Stimulated activated CD8-positive, alpha-beta memory T cell treated with anti-CD3 and anti-CD28 coated beads, Interleukin-4, amount 100 ng/mL, for 1 hour (primary cell): ENCODE measurements around the gene C2orf15.
"Not testable (repeated sequence)": the region's sequence is repeated elsewhere in the genome, so short reads cannot be mapped to it uniquely, and the experiment has no call there.

Source experiments
- DNase-seq, 2 donors: peaks; one replicate each; pipeline ENCODE4 v3.0.0-alpha.2; 2020; ENCODE audit warnings: low read depth in 2 of 2, low spot score in 1 of 2

The C2orf15 gene, protein sequence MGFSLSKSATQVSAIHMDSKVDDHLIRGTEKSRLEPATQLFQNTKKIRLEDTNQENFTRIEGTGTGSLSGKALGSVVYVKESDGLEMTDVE

DNA sequence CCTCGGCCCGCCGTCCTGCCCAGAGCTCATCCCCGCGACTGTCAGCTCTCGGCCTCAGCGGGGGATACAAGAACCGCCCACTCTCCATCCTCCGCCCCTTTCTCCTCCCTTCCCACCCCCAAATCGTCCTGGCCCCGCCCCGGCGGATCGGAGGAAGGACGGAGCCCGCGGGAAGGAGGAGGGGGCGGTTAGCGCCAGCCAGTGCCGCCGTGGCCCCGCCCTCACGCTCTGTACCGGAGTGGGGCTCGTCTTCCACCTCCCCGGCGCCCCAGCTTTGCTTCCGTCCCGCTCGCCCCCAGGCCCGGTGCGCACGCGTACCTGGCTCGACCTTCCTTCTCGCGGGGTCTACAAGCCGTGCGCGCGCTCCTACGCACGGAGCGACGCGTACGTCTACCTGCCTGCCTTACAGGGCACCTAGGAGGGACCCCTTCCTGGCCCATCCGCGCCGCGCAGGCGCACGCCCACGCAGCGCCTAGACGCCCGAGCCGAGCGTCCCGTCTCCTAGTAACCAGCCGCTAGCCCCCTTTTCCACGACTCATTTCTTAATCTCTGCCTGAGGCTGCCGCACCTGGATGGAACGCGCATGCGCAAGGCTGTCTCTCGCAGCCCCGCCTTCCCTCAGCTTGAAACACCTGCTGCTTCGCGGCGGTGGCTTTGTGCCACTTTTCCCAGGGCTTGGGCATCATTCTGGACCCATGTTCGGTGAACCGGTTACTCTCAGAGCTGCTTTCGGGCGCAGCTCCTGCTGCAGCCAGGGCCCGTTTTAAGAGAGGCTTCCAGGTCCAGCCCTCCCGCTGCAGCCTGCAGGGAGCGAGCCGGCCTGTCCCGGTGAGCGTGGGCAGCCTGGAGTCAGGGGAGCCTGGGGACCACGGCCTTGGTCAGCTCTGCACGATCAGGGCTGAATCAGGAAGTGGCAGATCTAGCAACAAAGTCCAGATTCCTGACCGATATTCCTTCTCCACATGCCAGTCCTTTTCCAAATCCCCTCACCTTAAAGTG lies at the start of gene C2orf15:
C2orf15 (plus strand) TSS at position 598 of the 999 bp plus-strand sequence. CDS start 8,852 bp downstream, outside the sequence.
- peak; percentile 94 for DNase-seq

DNA sequence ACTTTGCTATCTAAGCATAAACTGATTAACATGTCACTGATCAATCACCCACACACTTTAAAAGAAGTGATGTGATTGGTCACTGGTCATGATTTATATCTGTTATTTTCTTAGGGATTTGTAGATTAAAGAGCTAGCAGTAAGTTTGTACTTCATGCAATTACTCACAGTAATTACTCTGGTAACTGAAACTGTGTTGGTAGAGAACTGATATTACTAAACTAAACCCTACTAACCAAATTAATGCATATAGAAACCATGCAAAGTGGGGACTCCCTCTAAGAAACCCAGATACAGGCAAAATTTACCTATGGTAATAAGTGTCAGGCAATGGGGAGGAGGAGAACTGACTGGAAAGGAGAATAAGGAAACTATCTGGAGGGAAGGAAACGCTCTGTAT lies 44.8 kb upstream of the C2orf15 start:
- no peak for DNase-seq

DNA sequence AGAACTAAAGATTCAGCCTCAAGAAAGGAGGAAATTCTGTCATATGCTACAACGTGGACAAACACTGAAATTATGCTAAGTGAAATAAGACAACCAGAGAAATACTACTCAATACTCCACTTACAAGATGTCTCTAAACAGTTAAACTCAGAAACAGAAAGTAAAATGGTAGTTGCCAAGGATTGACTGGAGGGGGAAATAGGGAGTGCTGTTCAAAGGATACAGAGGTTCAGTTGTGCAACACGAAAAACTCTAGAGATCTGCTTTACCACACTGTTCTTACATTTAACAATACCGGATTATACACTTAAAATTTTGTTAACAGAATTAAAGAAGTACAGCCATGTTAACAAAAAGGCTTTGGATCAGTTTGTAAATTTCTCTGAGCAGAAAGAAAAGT lies 39.8 kb upstream of the C2orf15 start:
- no peak for DNase-seq

DNA sequence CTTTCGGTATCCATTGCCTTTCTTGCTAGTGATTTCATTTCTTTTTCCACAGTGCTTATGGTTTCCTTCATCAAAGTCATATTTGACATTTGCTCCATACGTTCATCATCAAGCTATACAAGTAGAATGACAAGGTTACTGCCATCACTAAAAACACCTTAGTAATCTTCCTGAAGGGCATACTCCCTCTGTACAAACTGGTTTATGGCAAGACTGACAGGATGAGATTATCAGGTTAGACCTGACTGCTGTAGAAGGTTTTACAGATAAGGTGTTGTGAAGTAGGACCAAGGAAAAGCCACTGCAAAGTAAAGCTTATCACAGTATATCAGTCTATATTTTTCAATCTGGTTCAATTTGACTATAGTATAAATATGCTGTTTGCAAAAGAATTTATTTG lies 37.5 kb upstream of the C2orf15 start:
- DNase-seq: no peak

DNA sequence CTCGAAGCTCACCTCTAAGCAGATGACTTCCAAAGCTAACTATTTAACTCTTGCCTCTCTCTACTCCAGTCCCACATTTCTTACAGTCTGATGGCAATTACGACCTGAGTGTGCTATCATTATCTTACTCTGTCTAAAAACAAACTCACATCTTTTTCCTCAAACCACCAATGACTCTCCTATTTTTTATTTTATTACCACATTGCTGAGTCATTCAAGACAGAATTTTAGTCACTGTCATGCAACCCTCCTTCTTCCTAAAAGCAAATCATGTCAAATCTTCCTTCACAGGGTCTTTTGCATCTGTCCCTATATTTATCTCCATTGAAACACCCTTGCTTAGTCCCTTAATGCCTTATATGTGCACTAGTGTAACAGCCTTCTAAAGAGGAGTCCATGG lies 34.6 kb upstream of the C2orf15 start:
- no peak for DNase-seq

DNA sequence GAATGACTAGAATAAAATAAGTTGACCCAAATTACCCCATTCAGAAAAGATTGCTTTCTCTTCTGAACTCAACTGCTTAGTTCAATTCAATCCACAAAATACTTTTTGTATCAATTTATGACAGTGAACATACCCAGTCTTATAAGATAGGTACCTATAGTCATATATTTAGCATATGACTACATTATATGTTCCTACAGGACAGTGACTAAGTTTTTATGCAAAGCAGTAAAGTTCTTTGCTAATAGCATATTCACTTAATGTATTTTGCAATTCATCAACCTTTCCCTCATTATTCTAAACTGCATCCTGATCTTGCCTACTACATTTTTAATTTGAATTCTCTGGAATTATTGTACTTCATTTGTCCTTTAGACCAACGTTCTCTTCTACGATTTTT lies 30.3 kb upstream of the C2orf15 start:
- DNase-seq: no peak

DNA sequence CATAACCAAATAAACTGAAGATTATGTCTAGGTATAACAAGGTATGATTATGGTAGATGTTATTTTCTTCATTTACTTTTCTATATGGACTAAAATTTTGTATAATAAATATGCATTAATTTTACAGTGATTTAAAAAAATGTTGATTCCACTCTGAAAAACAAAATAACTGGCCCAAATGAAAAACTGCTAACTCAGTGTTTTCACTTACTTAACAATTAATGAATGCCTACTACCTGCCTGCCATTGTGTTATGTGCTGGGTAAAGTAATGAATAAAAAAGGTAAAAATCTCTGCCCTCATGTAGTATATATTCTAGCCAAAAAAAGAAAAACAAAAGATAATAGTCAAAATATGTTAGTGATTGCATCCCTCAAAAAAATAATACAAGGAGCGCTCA lies 29.6 kb upstream of the C2orf15 start:
- no peak for DNase-seq

DNA sequence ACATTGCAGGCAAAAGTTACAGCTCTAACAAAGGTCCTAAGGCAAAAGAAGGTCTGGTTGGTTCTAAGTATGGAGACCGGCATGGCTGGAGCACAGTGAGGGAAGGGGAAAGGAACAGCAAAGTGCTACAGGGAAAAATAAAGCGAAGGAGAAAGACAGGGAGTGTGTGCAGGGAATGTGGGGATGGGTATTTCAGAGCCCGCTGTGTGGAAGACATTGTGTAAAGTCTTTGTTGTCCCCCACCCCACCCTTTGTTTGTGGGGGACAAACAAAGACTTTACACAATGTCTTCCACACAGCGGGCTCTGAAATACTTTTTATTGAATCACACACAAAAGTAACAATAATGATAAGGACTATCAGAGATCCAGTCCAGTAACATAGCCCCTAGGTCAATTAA lies 28.9 kb upstream of the C2orf15 start:
- no peak for DNase-seq

DNA sequence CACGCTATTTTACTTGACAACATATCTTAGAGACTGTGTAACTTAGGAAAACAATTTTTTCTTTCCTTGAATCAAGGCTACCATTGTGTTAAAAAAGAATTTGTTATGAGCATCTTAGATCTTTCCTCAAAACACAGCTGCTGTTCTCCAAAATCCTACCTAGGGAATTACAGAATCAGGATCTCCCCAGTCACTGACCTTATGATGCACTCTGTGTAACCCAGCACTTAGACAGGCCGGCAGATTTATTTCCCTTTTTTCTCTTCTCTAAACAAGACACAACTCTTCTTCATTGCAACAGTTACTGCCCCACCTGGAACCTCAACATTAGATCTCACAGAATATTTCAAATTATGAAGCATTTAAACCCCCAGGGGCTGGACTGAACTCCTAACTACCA lies 13.5 kb upstream of the C2orf15 start:
- no peak for DNase-seq

DNA sequence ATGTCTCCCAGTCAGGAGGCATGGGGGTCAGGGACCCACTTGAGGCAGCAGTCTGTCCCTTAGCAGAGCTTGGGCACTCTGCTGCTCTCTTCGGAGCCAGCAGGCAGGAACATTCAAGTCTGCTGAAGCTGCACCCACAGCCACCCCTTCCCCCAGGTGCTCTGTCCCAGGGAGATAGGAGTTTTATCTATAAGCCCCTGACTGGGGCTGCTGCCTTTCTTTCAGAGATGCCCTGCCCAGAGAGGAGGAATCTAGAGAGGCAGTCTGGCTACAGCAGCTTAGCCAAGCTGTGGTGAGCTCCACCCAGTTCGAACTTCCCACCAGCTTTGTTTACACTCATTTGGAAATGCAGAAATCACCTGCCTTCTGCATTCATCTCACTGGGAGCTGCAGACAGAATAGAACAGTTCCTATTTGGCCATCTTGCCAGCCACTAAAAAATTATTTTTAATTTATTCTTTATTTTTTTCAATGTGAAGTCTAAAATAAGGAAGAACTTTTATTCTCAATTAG lies 6.4 kb upstream of the C2orf15 start:
- DNase-seq: not testable (repeated sequence)

DNA sequence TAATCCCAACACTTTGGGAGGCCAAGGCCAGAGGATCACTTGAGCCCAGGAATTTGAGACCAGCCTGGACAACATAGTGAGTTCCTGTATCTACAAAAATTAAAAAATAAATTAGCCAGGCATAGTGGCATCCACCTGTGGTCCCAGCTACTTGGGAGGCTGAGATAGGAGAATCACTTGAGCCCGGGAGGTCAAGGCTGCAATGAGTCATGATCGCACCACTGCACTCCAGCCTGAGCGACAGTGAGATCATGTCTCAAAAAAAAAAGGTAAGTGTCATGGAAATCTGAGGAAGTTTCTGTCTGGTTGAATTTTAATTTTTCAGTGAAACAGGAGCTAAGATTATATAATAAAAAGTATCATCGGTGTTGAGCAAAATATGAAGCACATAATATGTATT lies 2.5 kb upstream of the C2orf15 start:
- no peak for DNase-seq

DNA sequence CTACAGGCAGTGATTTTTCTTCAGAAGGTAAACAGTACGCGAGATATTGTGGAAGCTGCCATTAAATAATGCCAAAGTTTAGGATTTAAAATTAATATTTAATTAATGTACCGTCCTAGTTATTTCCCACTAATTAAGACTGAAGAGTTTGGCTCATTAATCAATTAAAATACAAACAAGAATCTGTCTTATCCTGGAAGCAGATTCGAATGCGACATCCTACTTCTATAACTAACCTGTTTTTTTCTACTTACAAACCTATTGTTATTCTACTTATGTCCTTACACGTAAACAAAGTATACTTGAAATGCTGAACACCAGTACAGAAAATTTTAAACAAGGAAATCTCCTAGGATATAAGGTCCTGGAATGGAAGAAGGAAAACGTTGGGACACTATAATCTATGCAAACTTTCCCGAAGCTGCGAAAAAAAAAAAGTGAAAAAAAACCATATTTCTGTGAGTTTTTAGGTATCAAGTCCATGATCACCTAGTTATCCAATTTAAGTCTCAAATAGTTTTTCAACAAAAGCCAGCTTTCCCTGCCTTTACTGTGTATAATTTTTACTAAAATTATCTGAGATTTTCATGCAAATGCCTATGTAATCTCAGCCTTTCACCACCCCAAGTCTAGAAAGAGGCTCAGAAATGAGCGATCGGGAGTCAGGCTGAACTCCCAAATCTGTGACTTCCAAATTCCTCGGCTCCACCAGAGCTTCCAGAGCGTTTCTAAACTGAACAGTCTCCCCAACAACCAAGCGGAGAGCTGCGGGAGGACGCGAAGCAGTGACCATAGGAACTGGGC lies 1.2 kb upstream of the C2orf15 start:
- DNase-seq: no peak

DNA sequence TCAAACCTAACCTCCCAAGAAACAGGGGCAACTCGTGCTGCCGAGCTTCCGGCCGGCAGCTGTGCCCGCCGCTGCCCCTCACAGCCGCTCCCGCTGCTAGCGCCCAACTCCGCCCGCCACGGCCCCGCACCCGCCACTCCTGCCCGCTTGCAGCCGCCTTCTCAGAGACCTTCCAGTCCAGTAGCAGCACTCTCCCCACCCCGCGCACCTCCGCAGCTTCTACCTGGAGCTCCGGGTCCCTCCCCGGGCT lies 722 bp upstream of the C2orf15 start:
- no peak for DNase-seq

DNA sequence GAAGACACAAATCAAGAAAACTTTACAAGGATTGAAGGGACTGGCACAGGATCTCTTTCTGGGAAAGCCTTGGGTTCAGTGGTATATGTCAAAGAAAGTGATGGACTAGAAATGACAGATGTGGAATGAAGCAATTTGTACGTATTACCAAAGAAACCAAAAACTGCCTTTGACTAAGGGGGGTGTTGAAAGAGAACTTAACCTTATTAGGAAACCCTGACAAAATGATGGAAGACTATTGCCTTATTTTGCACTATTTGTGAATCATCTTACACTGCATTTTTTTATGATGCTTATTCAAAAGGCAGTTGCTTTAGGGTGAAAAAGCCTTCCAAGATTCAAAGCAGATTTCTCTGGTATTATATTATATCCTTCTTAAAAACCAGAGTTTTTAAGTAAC lies 9.2 kb downstream of the C2orf15 start:
- DNase-seq: no peak

DNA sequence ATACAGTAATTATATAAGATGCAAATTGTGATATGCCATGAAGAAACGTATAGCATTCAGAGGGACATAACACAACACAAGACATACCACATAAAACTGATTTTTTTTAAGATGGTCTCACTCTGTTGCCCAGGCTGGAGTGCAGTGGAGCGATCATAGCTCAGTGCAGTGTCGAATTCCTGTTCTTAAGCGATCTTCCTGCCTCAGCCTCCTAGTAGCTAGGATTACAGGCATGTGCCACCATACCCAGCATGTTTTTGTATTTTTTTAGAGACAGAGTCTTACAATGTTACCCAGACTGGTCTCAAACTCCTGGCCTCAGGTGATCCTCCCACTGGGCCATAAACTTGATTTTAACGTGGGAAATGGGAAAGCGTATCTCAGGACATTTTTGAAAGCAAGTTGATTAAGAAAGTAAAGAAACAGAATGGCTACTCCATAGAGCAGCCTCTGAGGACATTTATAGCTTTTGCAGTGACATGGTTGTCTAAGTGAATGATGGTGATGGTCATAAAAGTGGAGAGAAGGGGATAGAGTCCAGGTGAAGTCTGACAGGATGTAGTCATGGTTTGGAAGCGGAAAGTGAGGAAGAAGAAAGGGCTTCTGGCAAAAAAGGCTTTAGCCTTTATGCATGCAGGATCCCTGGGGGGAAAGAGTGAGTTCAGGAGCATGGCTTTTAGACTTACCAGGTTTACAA lies 10.8 kb downstream of the C2orf15 start:
- no peak for DNase-seq

DNA sequence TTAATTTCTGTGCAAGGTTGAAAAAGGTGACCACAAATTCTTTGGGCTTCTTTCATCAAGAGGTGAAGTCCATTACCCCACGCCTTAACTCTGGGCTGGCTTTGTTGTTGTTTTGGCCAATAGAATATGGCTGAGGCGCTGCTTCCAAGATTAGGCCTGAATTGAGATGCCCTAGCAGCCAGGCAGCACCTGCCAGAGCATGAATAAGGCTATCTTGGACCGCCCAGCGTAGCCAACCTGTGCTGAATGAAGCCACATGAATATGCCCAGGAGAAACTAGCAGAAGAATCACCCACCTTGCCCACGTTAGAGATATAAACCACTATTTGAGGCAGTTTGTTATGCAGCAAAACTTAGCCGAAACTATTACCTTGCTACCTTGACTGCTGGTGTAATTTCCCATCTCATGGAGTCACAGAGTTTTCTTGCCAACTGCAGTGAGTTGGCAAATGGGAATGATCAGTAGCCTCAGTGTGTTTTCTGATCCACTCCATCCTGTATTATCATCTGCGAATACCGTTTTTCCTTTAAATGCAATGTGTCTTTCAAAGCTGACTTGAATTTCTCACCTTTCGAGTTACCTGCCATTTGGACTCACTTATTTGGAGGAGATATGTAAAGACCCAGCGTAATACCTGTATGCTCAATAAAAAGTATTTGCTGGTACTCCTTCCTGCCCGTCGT lies 12.6 kb downstream of the C2orf15 start:
- DNase-seq: no peak

DNA sequence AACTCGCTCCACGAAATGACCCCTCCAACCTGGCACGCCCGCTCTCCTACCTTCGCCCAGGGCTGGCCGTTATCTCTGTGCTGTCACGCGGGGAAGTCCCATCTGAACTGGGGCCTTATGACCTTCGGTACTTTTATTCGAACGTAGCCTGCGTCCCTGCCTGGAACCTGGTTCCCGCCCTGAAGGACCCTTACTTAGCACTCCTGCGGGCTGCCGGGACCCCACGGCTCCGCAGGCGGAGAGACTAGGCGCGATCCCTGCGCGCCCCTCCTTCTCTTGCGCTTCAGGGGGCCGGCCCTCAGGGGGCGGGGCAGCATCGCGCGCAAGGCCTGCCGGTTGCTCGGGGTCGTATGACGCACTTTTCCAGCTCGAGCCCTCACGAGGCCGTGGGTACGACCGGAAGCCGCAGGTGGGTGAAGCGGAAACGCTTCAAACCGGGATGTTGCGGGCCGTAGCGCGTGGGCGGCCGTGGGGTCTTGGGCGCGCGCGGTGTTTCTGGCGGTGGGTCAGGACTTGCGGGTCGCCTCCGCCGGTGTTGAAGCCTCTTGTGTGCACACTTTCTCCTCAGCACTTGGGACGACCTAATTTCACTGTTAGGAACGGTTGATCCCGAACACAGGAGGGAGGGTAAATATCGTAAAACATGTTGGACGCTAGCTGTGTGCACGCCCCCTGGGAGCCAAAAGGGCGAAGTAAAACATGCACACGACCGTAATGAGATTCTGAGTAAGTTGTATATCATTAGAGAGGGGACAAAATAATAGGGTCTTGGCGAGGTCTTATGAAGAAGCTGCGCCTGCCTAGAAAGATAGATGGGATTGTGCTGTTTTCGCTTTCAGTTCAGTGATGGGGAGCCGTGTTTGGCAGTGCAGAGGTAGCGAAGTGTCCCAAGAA lies 13.4 kb downstream of the C2orf15 start, which contains the start of the genes LIPT1 and TSGA10:
LIPT1 (plus strand) TSS at position 325 of the 894 bp plus-strand sequence. CDS start 6,991 bp downstream, outside the sequence.
TSGA10 (minus strand) TSS at position 300 of the 894 bp plus-strand sequence. CDS start 45,503 bp downstream, outside the sequence.
- DNase-seq: peak; percentile 76 to 85

DNA sequence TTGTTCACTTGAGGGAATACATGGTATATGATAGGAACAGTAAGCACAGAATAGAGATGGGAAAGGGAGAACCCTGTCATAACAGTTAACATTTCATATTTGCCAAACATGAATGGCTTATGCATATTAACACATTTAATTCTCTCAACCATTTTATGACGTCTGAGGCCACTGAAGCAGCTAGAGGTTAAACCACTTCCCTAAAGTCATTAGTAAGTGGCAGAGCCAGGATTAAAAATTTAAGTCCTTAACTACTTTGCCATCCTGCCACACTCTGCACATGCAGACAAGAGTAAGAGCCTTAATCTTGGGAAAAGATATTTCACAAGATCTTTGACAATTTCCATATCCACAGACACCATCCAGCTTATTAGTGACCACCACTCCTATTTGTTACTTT lies 15.4 kb downstream of the C2orf15 start:
- no peak for DNase-seq

DNA sequence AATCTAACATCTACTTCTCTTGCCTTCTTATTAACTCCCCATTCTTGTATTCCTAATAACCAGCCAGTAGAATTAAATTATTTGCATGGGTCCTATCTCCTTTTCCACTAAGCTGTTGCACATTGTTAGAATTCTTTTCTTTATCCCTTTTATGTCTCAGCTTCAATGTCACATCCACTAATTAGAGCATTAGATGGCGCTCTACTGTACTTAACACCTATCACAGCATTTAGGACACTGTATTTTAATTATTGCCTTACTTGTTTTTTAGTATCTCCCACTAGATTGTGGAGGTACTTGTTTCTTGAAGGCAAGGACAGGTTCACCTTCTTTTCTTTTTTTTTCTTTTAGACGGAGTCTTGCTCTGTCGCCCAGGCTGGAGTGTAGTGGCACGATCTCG lies 17.1 kb downstream of the C2orf15 start:
- no peak for DNase-seq
